ENCODE measurements around the gene PLEKHG5. TPM values are rescaled to one million over a fixed set of nuclear protein-coding genes. Genes with fewer than 3 reads are reported as not detected.
A peak's percentile ranks its signal among the peaks of the same experiment; 100 is the strongest.
"Not testable (repeated sequence)": the region's sequence is repeated elsewhere in the genome, so short reads cannot be mapped to it uniquely, and the experiment has no call there.

PLEKHG5 gene
- total RNA-seq, 1 donor from 2014 or later: 32.4 TPM

- H3K36me3 Mint-ChIP-seq (ENCODE audit: low read depth); H3K27ac Mint-ChIP-seq (ENCODE audit: unreplicated experiment); H3K4me3 Mint-ChIP-seq (ENCODE audit: unreplicated experiment); H3K9me3 Mint-ChIP-seq (ENCODE audit: low read depth): not testable (repeated sequence)
- peaks cover 11% of the 10 kb centered on the region for H3K4me1 Mint-ChIP-seq (ENCODE audit: low read depth)
- peak; percentile 74 for DNase-seq (ENCODE audit: low spot score)
- peak; percentile 64 for TF ChIP-seq CTCF (IDR thresholded peaks at IDR 0.05)
- H3K27me3 Mint-ChIP-seq (ENCODE audit: low read depth): peaks cover 26% of the 10 kb centered on the region
These were observed 54.3 kb downstream of the PLEKHG5 start for GRCh38 chr1:6437012-6437700.

GRCh38 chr1:6436277-6436676 is 55.2 kb downstream of the PLEKHG5 start:
- H3K27ac Mint-ChIP-seq (ENCODE audit: unreplicated experiment); H3K9me3 Mint-ChIP-seq (ENCODE audit: low read depth); DNase-seq (ENCODE audit: low spot score); H3K4me3 Mint-ChIP-seq (ENCODE audit: unreplicated experiment); H3K36me3 Mint-ChIP-seq (ENCODE audit: low read depth): not testable (repeated sequence)
- peaks cover 22% of the 10 kb centered on the region for H3K27me3 Mint-ChIP-seq (ENCODE audit: low read depth)
- peaks cover 11% of the 10 kb centered on the region for H3K4me1 Mint-ChIP-seq (ENCODE audit: low read depth)

GRCh38 chr1:6435547-6435946 is 55.9 kb downstream of the PLEKHG5 start:
- Mint-ChIP-seq H3K36me3 (ENCODE audit: low read depth) (no peaks in the 10 kb centered on the region), H3K27ac (ENCODE audit: unreplicated experiment) (no peak overlapping the region), H3K9me3 (ENCODE audit: low read depth) (no peaks in the 10 kb centered on the region), H3K4me1 (ENCODE audit: low read depth) (peaks cover 11% of the 10 kb centered on the region), H3K4me3 (ENCODE audit: unreplicated experiment) (no peak overlapping the region), H3K27me3 (ENCODE audit: low read depth) (peaks cover 20% of the 10 kb centered on the region)
- peak; percentile 59 for DNase-seq (ENCODE audit: low spot score)
- no peak for TF ChIP-seq CTCF (IDR thresholded peaks at IDR 0.05)

GRCh38 chr1:6435129-6435528 is 56.3 kb downstream of the PLEKHG5 start:
- H3K27ac Mint-ChIP-seq (ENCODE audit: unreplicated experiment): no peak overlapping the region

GRCh38 chr1:6434186-6434585 is 57.3 kb downstream of the PLEKHG5 start:
- H3K4me3 Mint-ChIP-seq (ENCODE audit: unreplicated experiment): no peak overlapping the region
- no peaks in the 10 kb centered on the region for H3K9me3 Mint-ChIP-seq (ENCODE audit: low read depth)
- H3K27ac Mint-ChIP-seq (ENCODE audit: unreplicated experiment): no peak overlapping the region
- no peak for TF ChIP-seq CTCF (IDR thresholded peaks at IDR 0.05)
- DNase-seq (ENCODE audit: low spot score): no peak
- H3K27me3 Mint-ChIP-seq (ENCODE audit: low read depth): peaks cover 26% of the 10 kb centered on the region
- H3K36me3 Mint-ChIP-seq (ENCODE audit: low read depth): no peaks in the 10 kb centered on the region
- H3K4me1 Mint-ChIP-seq (ENCODE audit: low read depth): peaks cover 16% of the 10 kb centered on the region

More at GRCh38 chr1:6435129-6435528, 56.3 kb downstream of the PLEKHG5 start:
- DNase-seq (ENCODE audit: low spot score): peak; percentile 67
- Mint-ChIP-seq H3K4me1 (ENCODE audit: low read depth) (peaks cover 14% of the 10 kb centered on the region), H3K27me3 (ENCODE audit: low read depth) (peaks cover 25% of the 10 kb centered on the region), H3K36me3 (ENCODE audit: low read depth) (no peaks in the 10 kb centered on the region), H3K4me3 (ENCODE audit: unreplicated experiment) (no peak overlapping the region), H3K9me3 (ENCODE audit: low read depth) (no peaks in the 10 kb centered on the region)
- no peak for TF ChIP-seq CTCF (IDR thresholded peaks at IDR 0.05)

- not testable (repeated sequence) for H3K27ac Mint-ChIP-seq (ENCODE audit: unreplicated experiment); H3K4me3 Mint-ChIP-seq (ENCODE audit: unreplicated experiment); H3K36me3 Mint-ChIP-seq (ENCODE audit: low read depth); H3K9me3 Mint-ChIP-seq (ENCODE audit: low read depth); DNase-seq (ENCODE audit: low spot score); H3K4me1 Mint-ChIP-seq (ENCODE audit: low read depth)
- H3K27me3 Mint-ChIP-seq (ENCODE audit: low read depth): peaks cover 25% of the 10 kb centered on the region
These were observed 59.6 kb downstream of the PLEKHG5 start for GRCh38 chr1:6431645-6432579.

- H3K4me3 Mint-ChIP-seq (ENCODE audit: unreplicated experiment); H3K9me3 Mint-ChIP-seq (ENCODE audit: low read depth); H3K27ac Mint-ChIP-seq (ENCODE audit: unreplicated experiment); H3K4me1 Mint-ChIP-seq (ENCODE audit: low read depth); H3K36me3 Mint-ChIP-seq (ENCODE audit: low read depth): not testable (repeated sequence)
- peaks cover 32% of the 10 kb centered on the region for H3K27me3 Mint-ChIP-seq (ENCODE audit: low read depth)
- DNase-seq (ENCODE audit: low spot score): peak; percentile 80
These were observed 61.6 kb downstream of the PLEKHG5 start for GRCh38 chr1:6429660-6430411.

GRCh38 chr1:6428453-6428852 is 63.0 kb downstream of the PLEKHG5 start:
- not testable (repeated sequence) for H3K9me3 Mint-ChIP-seq (ENCODE audit: low read depth); H3K36me3 Mint-ChIP-seq (ENCODE audit: low read depth); DNase-seq (ENCODE audit: low spot score); H3K27ac Mint-ChIP-seq (ENCODE audit: unreplicated experiment); H3K4me3 Mint-ChIP-seq (ENCODE audit: unreplicated experiment)
- Mint-ChIP-seq H3K4me1 (ENCODE audit: low read depth) (peaks cover 18% of the 10 kb centered on the region), H3K27me3 (ENCODE audit: low read depth) (peaks cover 29% of the 10 kb centered on the region)

All from chondrocyte (in vitro differentiated cells).